ENCODE measurements around the gene RPL15.
"Not testable (repeated sequence)": the region's sequence is repeated elsewhere in the genome, so short reads cannot be mapped to it uniquely, and the experiment has no call there.

The RPL15 gene

GRCh38 chr3:23916886-23917678 is at the start of gene RPL15, which contains the start of gene NKIRAS1:
Gene RPL15 (plus strand): TSS chr3:23917132. CDS start chr3:23917860, 728 bp downstream.
Gene NKIRAS1 (minus strand): TSS chr3:23916990. CDS start chr3:23910904, 6,086 bp downstream.
- peak; percentile 96 for DNase-seq
- in situ Hi-C loops (cut with HindIII; ENCODE audit: low pct_ligation_motif_present, low pct_unique_long_range_greater_than_20kb, low sequenced_read_pairs) = no loop called here

GRCh38 chr3:23867400-23867799 is 49.5 kb upstream of the RPL15 start:
- DNase-seq = no peak
- in situ Hi-C loops (cut with HindIII; ENCODE audit: low pct_ligation_motif_present, low pct_unique_long_range_greater_than_20kb, low sequenced_read_pairs) = no loop called here

- in situ Hi-C loops (cut with HindIII; ENCODE audit: low pct_ligation_motif_present, low pct_unique_long_range_greater_than_20kb, low sequenced_read_pairs) = no loop called here
- no peak for DNase-seq
Measured at GRCh38 chr3:23867838-23868237, 49.1 kb upstream of the RPL15 start.

- in situ Hi-C loops (cut with HindIII; ENCODE audit: low pct_ligation_motif_present, low pct_unique_long_range_greater_than_20kb, low sequenced_read_pairs) = no loop called here
- DNase-seq = no peak
Measured at GRCh38 chr3:23869977-23870662, 46.8 kb upstream of the RPL15 start.

GRCh38 chr3:23870663-23871043 is 46.3 kb upstream of the RPL15 start:
- in situ Hi-C loops (cut with HindIII; ENCODE audit: low pct_ligation_motif_present, low pct_unique_long_range_greater_than_20kb, low sequenced_read_pairs); DNase-seq: not testable (repeated sequence)

- in situ Hi-C loops (cut with HindIII; ENCODE audit: low pct_ligation_motif_present, low pct_unique_long_range_greater_than_20kb, low sequenced_read_pairs); DNase-seq: not testable (repeated sequence)
Measured at GRCh38 chr3:23871361-23871760, 45.6 kb upstream of the RPL15 start.

- in situ Hi-C loops (cut with HindIII; ENCODE audit: low pct_ligation_motif_present, low pct_unique_long_range_greater_than_20kb, low sequenced_read_pairs) = no loop called here
- DNase-seq = no peak
Measured at GRCh38 chr3:23872330-23872729, 44.6 kb upstream of the RPL15 start.

- in situ Hi-C loops (cut with HindIII; ENCODE audit: low pct_ligation_motif_present, low pct_unique_long_range_greater_than_20kb, low sequenced_read_pairs) = no loop called here
- no peak for DNase-seq
Measured at GRCh38 chr3:23873941-23874340, 43.0 kb upstream of the RPL15 start.

- in situ Hi-C loops (cut with HindIII; ENCODE audit: low pct_ligation_motif_present, low pct_unique_long_range_greater_than_20kb, low sequenced_read_pairs) = no loop called here
- DNase-seq = no peak
Measured at GRCh38 chr3:23874359-23875112, 42.4 kb upstream of the RPL15 start.

- in situ Hi-C loops (cut with HindIII; ENCODE audit: low pct_ligation_motif_present, low pct_unique_long_range_greater_than_20kb, low sequenced_read_pairs) = no loop called here
- no peak for DNase-seq
Measured at GRCh38 chr3:23875113-23875725, 41.7 kb upstream of the RPL15 start.

GRCh38 chr3:23876923-23877322 is 40.0 kb upstream of the RPL15 start:
- in situ Hi-C loops (cut with HindIII; ENCODE audit: low pct_ligation_motif_present, low pct_unique_long_range_greater_than_20kb, low sequenced_read_pairs) = no loop called here
- DNase-seq = no peak

- DNase-seq = no peak
Measured at GRCh38 chr3:23877329-23877980, 39.5 kb upstream of the RPL15 start.

GRCh38 chr3:23879485-23879884 is 37.4 kb upstream of the RPL15 start:
- in situ Hi-C loops (cut with HindIII; ENCODE audit: low pct_ligation_motif_present, low pct_unique_long_range_greater_than_20kb, low sequenced_read_pairs) = no loop called here
- DNase-seq = no peak

More at GRCh38 chr3:23877329-23877980, 39.5 kb upstream of the RPL15 start:
- in situ Hi-C loops (cut with HindIII; ENCODE audit: low pct_ligation_motif_present, low pct_unique_long_range_greater_than_20kb, low sequenced_read_pairs) = no loop called here

- DNase-seq = no peak
- in situ Hi-C loops (cut with HindIII; ENCODE audit: low pct_ligation_motif_present, low pct_unique_long_range_greater_than_20kb, low sequenced_read_pairs) = no loop called here
Measured at GRCh38 chr3:23880703-23881339, 36.1 kb upstream of the RPL15 start.

- in situ Hi-C loops (cut with HindIII; ENCODE audit: low pct_ligation_motif_present, low pct_unique_long_range_greater_than_20kb, low sequenced_read_pairs); DNase-seq: not testable (repeated sequence)
Measured at GRCh38 chr3:23881993-23882392, 34.9 kb upstream of the RPL15 start.

GRCh38 chr3:23882487-23882918 is 34.4 kb upstream of the RPL15 start:
- in situ Hi-C loops (cut with HindIII; ENCODE audit: low pct_ligation_motif_present, low pct_unique_long_range_greater_than_20kb, low sequenced_read_pairs) = no loop called here
- no peak for DNase-seq

GRCh38 chr3:23884481-23884880 is 32.5 kb upstream of the RPL15 start:
- in situ Hi-C loops (cut with HindIII; ENCODE audit: low pct_ligation_motif_present, low pct_unique_long_range_greater_than_20kb, low sequenced_read_pairs) = no loop called here
- DNase-seq = peak; percentile 11

GRCh38 chr3:23885210-23885609 is 31.7 kb upstream of the RPL15 start:
- in situ Hi-C loops (cut with HindIII; ENCODE audit: low pct_ligation_motif_present, low pct_unique_long_range_greater_than_20kb, low sequenced_read_pairs) = no loop called here
- no peak for DNase-seq
